Activated B cell treated with CpG ODN at 0.5 μM for 24 hours (primary cell): ENCODE data around the gene SHLD3. TPM values are rescaled to one million over a fixed set of nuclear protein-coding genes. Genes with fewer than 3 reads are reported as not detected.

Source experiments
- ATAC-seq: fragments of 200-7000 bp; cut with Tn5 transposase; one replicate; pipeline ENCODE4 v1.10.0; 2021; ENCODE audit warnings: low read depth, mild to moderate bottlenecking, moderate library complexity
- CTCF ChIA-PET: fragments of 350-600 bp; sonication (Branson Sonifier 250); formaldehyde crosslinking; loops from one replicate; lab custom pipeline; 2021; ENCODE audit warnings: antibody characterized with exemption; lab: Charles Lee
- POLR2A ChIA-PET: fragments of 350-600 bp; sonication (Branson Sonifier 250); formaldehyde crosslinking; loops from one replicate; lab custom pipeline; 2021; ENCODE audit warnings: antibody characterized with exemption; lab: Charles Lee
- DNase-seq: peaks from one replicate; pipeline ENCODE4 v3.0.0; 2022
- H3K27ac Mint-ChIP-seq: one replicate; pipeline ENCODE4 v1.8.0; 2020; ENCODE audit warnings: mixed read lengths
- H3K27me3 Mint-ChIP-seq: one replicate; pipeline ENCODE4 v1.8.0; 2021; ENCODE audit warnings: mixed read lengths
- H3K36me3 Mint-ChIP-seq: one replicate; pipeline ENCODE4 v1.8.0; 2021; ENCODE audit warnings: low read depth, mixed read lengths
- H3K4me1 Mint-ChIP-seq: one replicate; pipeline ENCODE4 v1.8.0; 2021; ENCODE audit warnings: mixed read lengths
- H3K4me3 Mint-ChIP-seq: one replicate; pipeline ENCODE4 v1.8.0; 2020; ENCODE audit warnings: mild to moderate bottlenecking, mixed read lengths
- H3K9me3 Mint-ChIP-seq: one replicate; pipeline ENCODE4 v1.8.0; 2020; ENCODE audit warnings: mixed read lengths
- CTCF ChIP-seq: fragments of 200-600 bp; IDR thresholded peaks from one replicate; pipeline ENCODE4 v1.8.0; 2022; ENCODE audit warnings: antibody characterized with exemption, mild to moderate bottlenecking
- intact Hi-C: fragments of 100-400 bp; cut with micrococcal nuclease; formaldehyde crosslinking; loops from one replicate; pipeline ENCODE4 v1.15.1; 2024
- total RNA-seq: library from RNA; stranded (reverse); gene quantifications from 2 replicates; pipeline ENCODE4 v1.2.3, GENCODE V29; 2022

The SHLD3 gene
- total RNA-seq, 1 donor from 2014 or later = 6.2 TPM

GRCh38 chr5:65625743-65626142 lies 916 bp downstream of the SHLD3 start:
- no peak for TF ChIP-seq CTCF
- Mint-ChIP-seq H3K27ac (peak overlapping the region; percentile 24), H3K36me3 (peaks cover 28% of the 10 kb centered on the region), H3K4me1 (peaks cover 40% of the 10 kb centered on the region), H3K27me3 (no peaks in the 10 kb centered on the region), H3K9me3 (no peaks in the 10 kb centered on the region), H3K4me3 (peak overlapping the region; percentile 99)
- ChIA-PET POLR2A (interaction anchor here (1.3 to 1.6 kb wide), 2 partner anchors 63 to 300 kb away, joined by 4 to 6 read pairs; partner anchors contain the start of genes CENPK, ERBIN and PPWD1), CTCF (interaction anchor here (1.1 kb wide), 1 partner anchor 142 kb away, joined by 3 read pairs; no protein-coding TSS in a partner anchor)
- ATAC-seq (no peak), DNase-seq (no peak)
- intact Hi-C loops = loop anchor here (10.0 kb wide), 3 partner anchors 379 to 591 kb away; no protein-coding TSS in a partner anchor

GRCh38 chr5:65630981-65631380 lies 6.2 kb downstream of the SHLD3 start:
- H3K27ac Mint-ChIP-seq = no peak overlapping the region
- ATAC-seq = no peak
- intact Hi-C loops = no loop called here
- POLR2A ChIA-PET = interaction anchor here (0.5 kb wide), 1 partner anchor 70 kb away, joined by 5 read pairs; no protein-coding TSS in a partner anchor
- H3K9me3 Mint-ChIP-seq = no peaks in the 10 kb centered on the region
- TF ChIP-seq CTCF = no peak
- H3K4me3 Mint-ChIP-seq = no peak overlapping the region
- CTCF ChIA-PET = no interaction called here
- peaks cover 24% of the 10 kb centered on the region for H3K36me3 Mint-ChIP-seq
- no peaks in the 10 kb centered on the region for H3K27me3 Mint-ChIP-seq
- DNase-seq = no peak
- peaks cover 8% of the 10 kb centered on the region for H3K4me1 Mint-ChIP-seq

GRCh38 chr5:65640240-65640639 lies 15.4 kb downstream of the SHLD3 start:
- DNase-seq (no peak), ATAC-seq (no peak)
- Mint-ChIP-seq H3K4me1 (no peaks in the 10 kb centered on the region), H3K9me3 (no peaks in the 10 kb centered on the region), H3K36me3 (peaks cover 47% of the 10 kb centered on the region), H3K27me3 (no peaks in the 10 kb centered on the region), H3K27ac (no peak overlapping the region), H3K4me3 (no peak overlapping the region)
- ChIA-PET POLR2A (no interaction called here), CTCF (no interaction called here)
- no peak for TF ChIP-seq CTCF
- intact Hi-C loops = no loop called here

- no peak overlapping the region for H3K27ac Mint-ChIP-seq
- no peaks in the 10 kb centered on the region for H3K4me1 Mint-ChIP-seq
- H3K27me3 Mint-ChIP-seq = no peaks in the 10 kb centered on the region
- ATAC-seq (no peak), DNase-seq (no peak)
- peaks cover 42% of the 10 kb centered on the region for H3K36me3 Mint-ChIP-seq
- ChIA-PET POLR2A (no interaction called here), CTCF (no interaction called here)
- H3K9me3 Mint-ChIP-seq = no peaks in the 10 kb centered on the region
- no peak for TF ChIP-seq CTCF
- intact Hi-C loops = no loop called here
- no peak overlapping the region for H3K4me3 Mint-ChIP-seq
Measured at GRCh38 chr5:65646938-65647337, 22.1 kb downstream of the SHLD3 start.

- Mint-ChIP-seq H3K27ac (no peak overlapping the region), H3K9me3 (no peaks in the 10 kb centered on the region), H3K4me3 (no peak overlapping the region), H3K4me1 (no peaks in the 10 kb centered on the region), H3K36me3 (peaks cover 45% of the 10 kb centered on the region), H3K27me3 (no peaks in the 10 kb centered on the region)
- intact Hi-C loops = no loop called here
- no peak for DNase-seq
- no peak for ATAC-seq
- TF ChIP-seq CTCF = no peak
- ChIA-PET CTCF (no interaction called here), POLR2A (no interaction called here)
Measured at GRCh38 chr5:65647941-65648340, 23.1 kb downstream of the SHLD3 start.
